NCI-H345 (cell line): ENCODE measurements around the gene TIRAP.

ENCODE experiments used
- DNase-seq: peaks from one replicate; lab custom pipeline; 2025; lab: John Stamatoyannopoulos, UW

TIRAP gene

DNA sequence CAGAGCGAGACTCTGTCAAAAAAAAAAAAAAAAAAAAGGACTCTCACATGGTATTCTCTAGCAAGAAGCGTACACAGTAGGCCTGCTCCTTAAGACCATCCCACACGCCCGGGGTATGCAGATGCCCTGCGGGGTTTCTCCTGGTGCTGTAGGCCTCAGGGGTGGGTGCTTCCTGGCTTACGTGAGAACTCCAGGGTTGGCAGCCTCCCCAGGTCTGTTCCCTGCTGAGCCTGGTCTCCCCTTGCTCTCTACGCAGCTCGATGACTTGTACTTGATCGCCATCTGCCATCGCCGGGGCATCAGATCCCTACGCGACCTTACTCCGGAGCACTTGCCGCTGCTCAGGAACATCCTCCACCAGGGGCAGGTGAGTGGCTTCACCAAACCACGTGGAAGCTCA lies 60.2 kb downstream of the TIRAP start:
- no peak for DNase-seq
